GM23338 (cell line): Measurements from ENCODE around the gene SCNN1G. TPM values are rescaled to one million over a fixed set of nuclear protein-coding genes. Genes with fewer than 3 reads are reported as not detected.

Experiments
- ATAC-seq: fragments of 200-7000 bp; cut with Tn5 transposase; 3 replicates; pipeline ENCODE4 v1.9.1; 2020
- DNase-seq: peaks from one replicate; pipeline ENCODE4 v3.0.0-alpha.2; 2015; ENCODE audit warnings: low spot score
- H2AFZ ChIP-seq: fragments of 200-600 bp; sonication (generic); 2 replicates; pipeline ENCODE4 v1.8.0; 2016; ENCODE audit warnings: antibody characterized with exemption, mild to moderate bottlenecking, moderate library complexity
- H3F3A ChIP-seq: fragments of 200-600 bp; sonication (generic); replicated peaks from 2 replicates; pipeline ENCODE4 v1.8.0; 2017; ENCODE audit warnings: antibody characterized with exemption, mixed run types, low read depth
- H3K27ac ChIP-seq: fragments of 200-600 bp; sonication (generic); 2 replicates; pipeline ENCODE4 v1.6.1; 2016; ENCODE audit warnings: low read depth
- H3K27me3 ChIP-seq: fragments of 200-600 bp; sonication (generic); 2 replicates; pipeline ENCODE4 v1.8.0; 2016; ENCODE audit warnings: mild to moderate bottlenecking, mixed run types, moderate library complexity; ENCODE audit not compliant: insufficient read depth
- H3K36me3 ChIP-seq: fragments of 200-600 bp; sonication (generic); 2 replicates; pipeline ENCODE4 v1.8.0; 2016; ENCODE audit warnings: mild to moderate bottlenecking; ENCODE audit not compliant: insufficient read depth
- H3K4me1 ChIP-seq: fragments of 200-600 bp; sonication (generic); 2 replicates; pipeline ENCODE4 v1.8.0; 2016; ENCODE audit warnings: mild to moderate bottlenecking, moderate library complexity; ENCODE audit not compliant: insufficient read depth
- H3K4me2 ChIP-seq: fragments of 200-600 bp; sonication (generic); 2 replicates; pipeline ENCODE4 v1.7.1; 2017; ENCODE audit warnings: mixed run types
- H3K4me3 ChIP-seq: fragments of 200-600 bp; sonication (generic); 2 replicates; pipeline ENCODE4 v1.6.1; 2016; ENCODE audit warnings: mixed run types
- H3K79me2 ChIP-seq: fragments of 200-600 bp; sonication (generic); replicated peaks from 2 replicates; pipeline ENCODE4 v1.8.0; 2017; ENCODE audit warnings: mild to moderate bottlenecking; ENCODE audit not compliant: insufficient read depth
- H3K9me2 ChIP-seq: fragments of 200-600 bp; sonication (generic); 2 replicates; pipeline ENCODE4 v1.8.0; 2017; ENCODE audit not compliant: insufficient read depth
- H4K20me1 ChIP-seq: fragments of 200-600 bp; sonication (generic); replicated peaks from 2 replicates; pipeline ENCODE4 v1.8.0; 2017; ENCODE audit warnings: mild to moderate bottlenecking; ENCODE audit not compliant: insufficient read depth
- H3K27ac Mint-ChIP-seq: 2 replicates; pipeline ENCODE4 v1.8.0; 2020; ENCODE audit warnings: inconsistent platforms, mild to moderate bottlenecking, moderate library complexity, mixed read lengths
- H3K27me3 Mint-ChIP-seq: 3 replicates; pipeline ENCODE4 v1.8.0; 2022; ENCODE audit warnings: low read depth, mild to moderate bottlenecking, moderate library complexity, mixed read lengths, inconsistent platforms; ENCODE audit not compliant: insufficient read depth, poor library complexity
- H3K36me3 Mint-ChIP-seq: 3 replicates; pipeline ENCODE4 v1.8.0; 2021; ENCODE audit warnings: low read depth, mild to moderate bottlenecking, inconsistent platforms, moderate library complexity, mixed read lengths
- H3K4me1 Mint-ChIP-seq: 3 replicates; pipeline ENCODE4 v1.8.0; 2020; ENCODE audit warnings: mild to moderate bottlenecking, inconsistent platforms, mixed read lengths
- H3K4me3 Mint-ChIP-seq: 3 replicates; pipeline ENCODE4 v1.8.0; 2021; ENCODE audit warnings: moderate library complexity, mild to moderate bottlenecking, inconsistent platforms, mixed read lengths
- H3K9me3 Mint-ChIP-seq: 3 replicates; pipeline ENCODE4 v1.8.0; 2020; ENCODE audit warnings: moderate library complexity, mild to moderate bottlenecking, inconsistent platforms, mixed read lengths
- EZH2 ChIP-seq: fragments of 200-600 bp; sonication (generic); IDR thresholded peaks from one replicate; pipeline ENCODE4 v1.8.0; 2017; ENCODE audit warnings: antibody characterized with exemption, mild to moderate bottlenecking, low read depth; ENCODE audit not compliant: unreplicated experiment
- polyA plus RNA-seq: library from polyadenylated mRNA; unstranded; fragments of >200 nt; fragmentation: Nextera tagmentation; extraction: Ambion mirVana; gene quantifications from 2 replicates; pipeline ENCODE4 v1.2.1, GENCODE V29; 2016
- total RNA-seq: library from RNA; depleted of rRNA; stranded (reverse); fragments of >200 nt; shearing (Covaris generic); gene quantifications from 2 replicates; pipeline ENCODE4 v1.2.3, GENCODE V29; 2014
- TF ChIP-seq, protein P1 (sequence below): fragments of 250-450 bp; sonication (Bioruptor Pico); IDR thresholded peaks from 2 replicates; pipeline ENCODE4 v1.5.0; 2020; ENCODE audit warnings: mild to moderate bottlenecking, moderate library complexity

SCNN1G gene
- total and polyA plus RNA-seq, 2 experiments from 2014 or later, result 0.97 to 1.1 TPM

- TF ChIP-seq, protein P1, sequence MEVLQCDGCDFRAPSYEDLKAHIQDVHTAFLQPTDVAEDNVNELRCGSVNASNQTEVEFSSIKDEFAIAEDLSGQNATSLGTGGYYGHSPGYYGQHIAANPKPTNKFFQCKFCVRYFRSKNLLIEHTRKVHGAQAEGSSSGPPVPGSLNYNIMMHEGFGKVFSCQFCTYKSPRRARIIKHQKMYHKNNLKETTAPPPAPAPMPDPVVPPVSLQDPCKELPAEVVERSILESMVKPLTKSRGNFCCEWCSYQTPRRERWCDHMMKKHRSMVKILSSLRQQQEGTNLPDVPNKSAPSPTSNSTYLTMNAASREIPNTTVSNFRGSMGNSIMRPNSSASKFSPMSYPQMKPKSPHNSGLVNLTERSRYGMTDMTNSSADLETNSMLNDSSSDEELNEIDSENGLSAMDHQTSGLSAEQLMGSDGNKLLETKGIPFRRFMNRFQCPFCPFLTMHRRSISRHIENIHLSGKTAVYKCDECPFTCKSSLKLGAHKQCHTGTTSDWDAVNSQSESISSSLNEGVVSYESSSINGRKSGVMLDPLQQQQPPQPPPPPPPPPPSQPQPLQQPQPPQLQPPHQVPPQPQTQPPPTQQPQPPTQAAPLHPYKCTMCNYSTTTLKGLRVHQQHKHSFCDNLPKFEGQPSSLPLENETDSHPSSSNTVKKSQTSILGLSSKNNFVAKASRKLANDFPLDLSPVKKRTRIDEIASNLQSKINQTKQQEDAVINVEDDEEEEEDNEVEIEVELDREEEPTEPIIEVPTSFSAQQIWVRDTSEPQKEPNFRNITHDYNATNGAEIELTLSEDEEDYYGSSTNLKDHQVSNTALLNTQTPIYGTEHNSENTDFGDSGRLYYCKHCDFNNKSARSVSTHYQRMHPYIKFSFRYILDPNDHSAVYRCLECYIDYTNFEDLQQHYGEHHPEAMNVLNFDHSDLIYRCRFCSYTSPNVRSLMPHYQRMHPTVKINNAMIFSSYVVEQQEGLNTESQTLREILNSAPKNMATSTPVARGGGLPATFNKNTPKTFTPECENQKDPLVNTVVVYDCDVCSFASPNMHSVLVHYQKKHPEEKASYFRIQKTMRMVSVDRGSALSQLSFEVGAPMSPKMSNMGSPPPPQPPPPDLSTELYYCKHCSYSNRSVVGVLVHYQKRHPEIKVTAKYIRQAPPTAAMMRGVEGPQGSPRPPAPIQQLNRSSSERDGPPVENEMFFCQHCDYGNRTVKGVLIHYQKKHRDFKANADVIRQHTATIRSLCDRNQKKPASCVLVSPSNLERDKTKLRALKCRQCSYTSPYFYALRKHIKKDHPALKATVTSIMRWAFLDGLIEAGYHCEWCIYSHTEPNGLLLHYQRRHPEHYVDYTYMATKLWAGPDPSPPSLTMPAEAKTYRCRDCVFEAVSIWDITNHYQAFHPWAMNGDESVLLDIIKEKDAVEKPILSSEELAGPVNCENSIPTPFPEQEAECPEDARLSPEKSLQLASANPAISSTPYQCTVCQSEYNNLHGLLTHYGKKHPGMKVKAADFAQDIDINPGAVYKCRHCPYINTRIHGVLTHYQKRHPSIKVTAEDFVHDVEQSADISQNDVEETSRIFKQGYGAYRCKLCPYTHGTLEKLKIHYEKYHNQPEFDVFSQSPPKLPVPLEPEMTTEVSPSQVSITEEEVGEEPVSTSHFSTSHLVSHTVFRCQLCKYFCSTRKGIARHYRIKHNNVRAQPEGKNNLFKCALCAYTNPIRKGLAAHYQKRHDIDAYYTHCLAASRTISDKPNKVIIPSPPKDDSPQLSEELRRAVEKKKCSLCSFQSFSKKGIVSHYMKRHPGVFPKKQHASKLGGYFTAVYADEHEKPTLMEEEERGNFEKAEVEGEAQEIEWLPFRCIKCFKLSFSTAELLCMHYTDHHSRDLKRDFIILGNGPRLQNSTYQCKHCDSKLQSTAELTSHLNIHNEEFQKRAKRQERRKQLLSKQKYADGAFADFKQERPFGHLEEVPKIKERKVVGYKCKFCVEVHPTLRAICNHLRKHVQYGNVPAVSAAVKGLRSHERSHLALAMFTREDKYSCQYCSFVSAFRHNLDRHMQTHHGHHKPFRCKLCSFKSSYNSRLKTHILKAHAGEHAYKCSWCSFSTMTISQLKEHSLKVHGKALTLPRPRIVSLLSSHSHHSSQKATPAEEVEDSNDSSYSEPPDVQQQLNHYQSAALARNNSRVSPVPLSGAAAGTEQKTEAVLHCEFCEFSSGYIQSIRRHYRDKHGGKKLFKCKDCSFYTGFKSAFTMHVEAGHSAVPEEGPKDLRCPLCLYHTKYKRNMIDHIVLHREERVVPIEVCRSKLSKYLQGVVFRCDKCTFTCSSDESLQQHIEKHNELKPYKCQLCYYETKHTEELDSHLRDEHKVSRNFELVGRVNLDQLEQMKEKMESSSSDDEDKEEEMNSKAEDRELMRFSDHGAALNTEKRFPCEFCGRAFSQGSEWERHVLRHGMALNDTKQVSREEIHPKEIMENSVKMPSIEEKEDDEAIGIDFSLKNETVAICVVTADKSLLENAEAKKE (CRISPR knock-in tag), result no peak
- TF ChIP-seq EZH2, result no peak
Measured at GRCh38 chr16:23141033-23141432, 41.5 kb upstream of the SCNN1G start (continued).

DNA sequence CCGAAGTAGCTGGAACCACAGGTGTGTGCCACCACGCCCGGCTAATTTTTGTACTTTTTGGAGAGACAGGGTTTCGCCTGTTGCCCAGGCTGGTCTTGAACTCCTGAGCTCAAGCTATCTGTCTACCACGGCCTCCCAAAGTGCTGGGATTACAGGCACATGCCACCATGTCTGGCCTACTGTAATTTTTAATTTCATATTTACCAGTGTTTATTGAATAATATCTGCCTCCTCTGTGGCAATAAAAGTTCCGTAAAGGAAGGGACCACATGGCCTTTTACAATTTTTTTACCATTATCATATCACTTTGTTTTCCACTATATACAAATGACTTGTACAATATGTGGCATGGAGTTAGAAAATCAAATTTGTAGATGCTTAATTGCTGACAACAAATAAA, 41.0 kb upstream of the SCNN1G start:
- Mint-ChIP-seq H3K27ac (no peak overlapping the region), H3K36me3 (peaks cover 3% of the 10 kb centered on the region; the same call in 1 of the 3 replicates), H3K9me3 (no peaks in the 10 kb centered on the region; the same call in 2 of the 3 replicates), H3K27me3 (peaks cover under 1% of the 10 kb centered on the region), H3K4me3 (no peak overlapping the region), H3K4me1 (peaks cover 32% of the 10 kb centered on the region)
- TF ChIP-seq, protein P1 (CRISPR knock-in tag), result no peak
- no peaks in the 10 kb centered on the region for H3K9me2 ChIP-seq
- H4K20me1 ChIP-seq, result peaks cover 34% of the 10 kb centered on the region
- H3K36me3 ChIP-seq, result no peaks in the 10 kb centered on the region
- H3K27ac ChIP-seq, result no peak overlapping the region
- no peaks in the 10 kb centered on the region for H3F3A ChIP-seq
- no peaks in the 10 kb centered on the region for H3K27me3 ChIP-seq
- ATAC-seq (no peak), DNase-seq (no peak)
- no peak overlapping the region for H3K4me3 ChIP-seq
- peaks cover 100% of the 10 kb centered on the region for H3K79me2 ChIP-seq
- H2AFZ ChIP-seq, result no peak overlapping the region
- peaks cover 29% of the 10 kb centered on the region for H3K4me1 ChIP-seq
- H3K4me2 ChIP-seq, result no peak overlapping the region
